MM.1S (cell line): ENCODE measurements around the gene MBD4.

Experiments used
- EZH2 ChIP-seq: fragments of 300-600 bp; sonication (generic); optimal IDR thresholded peaks from 2 replicates; pipeline ENCODE3; 2017; ENCODE audit warnings: low read depth, mild to moderate bottlenecking, antibody characterized with exemption, low read length, mixed read lengths
- TF ChIP-seq, protein P1 (sequence below): fragments of 300-600 bp; sonication (generic); IDR thresholded peaks from 2 replicates; pipeline ENCODE4 v1.5.1; 2016; ENCODE audit warnings: antibody characterized with exemption, low read length, mixed read lengths

DNA sequence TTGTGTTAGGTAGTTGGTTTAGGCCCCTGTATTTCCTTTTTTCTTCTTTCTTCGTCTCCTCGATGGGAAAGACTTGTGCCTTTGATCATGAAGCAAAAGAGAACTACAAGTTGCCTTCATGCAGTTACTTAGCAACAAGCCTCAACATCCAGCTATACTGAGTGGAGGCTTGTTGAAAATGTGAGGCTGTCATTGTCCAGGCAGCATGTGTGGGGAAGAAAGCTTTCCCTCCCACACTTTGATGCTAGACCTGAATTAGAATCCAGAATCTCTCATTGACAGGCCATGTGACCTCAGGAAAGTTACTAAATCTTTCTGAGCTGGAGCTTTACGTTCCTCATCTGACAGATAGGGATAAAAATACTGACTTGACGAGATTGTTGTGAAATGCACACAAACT lies 24.0 kb upstream of the MBD4 start:
- TF ChIP-seq, protein P1, sequence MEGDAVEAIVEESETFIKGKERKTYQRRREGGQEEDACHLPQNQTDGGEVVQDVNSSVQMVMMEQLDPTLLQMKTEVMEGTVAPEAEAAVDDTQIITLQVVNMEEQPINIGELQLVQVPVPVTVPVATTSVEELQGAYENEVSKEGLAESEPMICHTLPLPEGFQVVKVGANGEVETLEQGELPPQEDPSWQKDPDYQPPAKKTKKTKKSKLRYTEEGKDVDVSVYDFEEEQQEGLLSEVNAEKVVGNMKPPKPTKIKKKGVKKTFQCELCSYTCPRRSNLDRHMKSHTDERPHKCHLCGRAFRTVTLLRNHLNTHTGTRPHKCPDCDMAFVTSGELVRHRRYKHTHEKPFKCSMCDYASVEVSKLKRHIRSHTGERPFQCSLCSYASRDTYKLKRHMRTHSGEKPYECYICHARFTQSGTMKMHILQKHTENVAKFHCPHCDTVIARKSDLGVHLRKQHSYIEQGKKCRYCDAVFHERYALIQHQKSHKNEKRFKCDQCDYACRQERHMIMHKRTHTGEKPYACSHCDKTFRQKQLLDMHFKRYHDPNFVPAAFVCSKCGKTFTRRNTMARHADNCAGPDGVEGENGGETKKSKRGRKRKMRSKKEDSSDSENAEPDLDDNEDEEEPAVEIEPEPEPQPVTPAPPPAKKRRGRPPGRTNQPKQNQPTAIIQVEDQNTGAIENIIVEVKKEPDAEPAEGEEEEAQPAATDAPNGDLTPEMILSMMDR: no peak
- no peak for TF ChIP-seq EZH2
